ACHN (cell line): ENCODE data around the gene TCERG1L.
A peak's percentile ranks its signal among the peaks of the same experiment; 100 is the strongest.
"Not testable (repeated sequence)": the region's sequence is repeated elsewhere in the genome, so short reads cannot be mapped to it uniquely, and the experiment has no call there.

Source experiments
- DNase-seq: peaks from one replicate; pipeline ENCODE4 v3.0.0-alpha.2; 2015
- in situ Hi-C: cut with HindIII; loops from 2 replicates; pipeline ENCODE4 v1.10.0; 2017; ENCODE audit warnings: low sequenced_read_pairs, low pct_ligation_motif_present, low pct_unique_long_range_greater_than_20kb

Gene TCERG1L, protein sequence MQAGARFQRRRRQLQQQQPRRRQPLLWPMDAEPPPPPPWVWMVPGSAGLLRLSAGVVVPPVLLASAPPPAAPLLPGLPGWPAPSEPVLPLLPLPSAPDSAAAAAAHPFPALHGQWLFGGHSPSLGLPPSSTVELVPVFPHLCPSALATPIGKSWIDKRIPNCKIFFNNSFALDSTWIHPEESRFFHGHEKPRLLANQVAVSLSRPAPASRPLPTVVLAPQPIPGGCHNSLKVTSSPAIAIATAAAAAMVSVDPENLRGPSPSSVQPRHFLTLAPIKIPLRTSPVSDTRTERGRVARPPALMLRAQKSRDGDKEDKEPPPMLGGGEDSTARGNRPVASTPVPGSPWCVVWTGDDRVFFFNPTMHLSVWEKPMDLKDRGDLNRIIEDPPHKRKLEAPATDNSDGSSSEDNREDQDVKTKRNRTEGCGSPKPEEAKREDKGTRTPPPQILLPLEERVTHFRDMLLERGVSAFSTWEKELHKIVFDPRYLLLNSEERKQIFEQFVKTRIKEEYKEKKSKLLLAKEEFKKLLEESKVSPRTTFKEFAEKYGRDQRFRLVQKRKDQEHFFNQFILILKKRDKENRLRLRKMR

DNA sequence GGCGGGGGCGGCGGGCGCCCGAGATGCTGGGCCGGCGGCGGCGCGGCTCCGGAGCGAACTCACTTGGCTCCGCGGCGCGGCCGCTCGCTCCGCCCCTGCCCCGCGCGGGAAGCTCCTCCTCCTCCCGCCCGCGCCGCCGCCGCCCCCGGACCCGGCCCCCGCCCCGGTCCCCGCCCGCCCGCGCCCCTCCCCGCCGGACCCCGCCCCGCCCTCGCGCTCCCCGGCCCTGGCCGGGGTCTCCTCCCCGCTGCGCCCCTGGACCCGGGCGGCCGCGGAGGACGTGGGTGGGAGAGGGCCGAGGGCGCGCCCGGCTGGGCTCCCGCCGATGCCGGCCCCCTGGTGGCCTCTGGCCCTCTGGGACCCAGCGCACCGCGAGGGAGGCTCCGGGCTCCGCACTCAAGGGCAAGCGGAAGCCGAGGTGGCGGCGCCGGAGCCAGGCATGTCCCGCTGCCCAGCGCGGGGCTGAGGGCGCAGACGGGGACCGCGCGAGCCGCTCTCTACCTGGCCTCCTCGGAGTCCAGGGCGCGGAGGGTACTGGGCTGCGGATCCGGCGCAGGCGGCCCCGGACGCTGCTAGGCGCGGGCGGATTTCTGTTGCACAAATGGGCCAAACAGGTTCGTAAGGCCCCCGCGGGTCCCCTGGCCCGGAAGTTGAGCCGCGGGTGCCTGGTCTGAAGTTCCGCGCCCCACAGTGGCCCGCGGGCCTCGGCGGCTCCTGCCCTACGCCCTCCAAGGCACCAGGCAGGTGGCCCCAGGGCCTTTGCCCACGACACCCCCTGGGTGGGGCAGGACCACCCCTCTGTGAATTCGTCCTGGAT is at the start of gene TCERG1L:
TCERG1L (minus strand) TSS at position 61 of the 817 bp plus-strand sequence. CDS start 86 bp downstream, outside the sequence.
- in situ Hi-C loops = no loop called here
- no peak for DNase-seq

DNA sequence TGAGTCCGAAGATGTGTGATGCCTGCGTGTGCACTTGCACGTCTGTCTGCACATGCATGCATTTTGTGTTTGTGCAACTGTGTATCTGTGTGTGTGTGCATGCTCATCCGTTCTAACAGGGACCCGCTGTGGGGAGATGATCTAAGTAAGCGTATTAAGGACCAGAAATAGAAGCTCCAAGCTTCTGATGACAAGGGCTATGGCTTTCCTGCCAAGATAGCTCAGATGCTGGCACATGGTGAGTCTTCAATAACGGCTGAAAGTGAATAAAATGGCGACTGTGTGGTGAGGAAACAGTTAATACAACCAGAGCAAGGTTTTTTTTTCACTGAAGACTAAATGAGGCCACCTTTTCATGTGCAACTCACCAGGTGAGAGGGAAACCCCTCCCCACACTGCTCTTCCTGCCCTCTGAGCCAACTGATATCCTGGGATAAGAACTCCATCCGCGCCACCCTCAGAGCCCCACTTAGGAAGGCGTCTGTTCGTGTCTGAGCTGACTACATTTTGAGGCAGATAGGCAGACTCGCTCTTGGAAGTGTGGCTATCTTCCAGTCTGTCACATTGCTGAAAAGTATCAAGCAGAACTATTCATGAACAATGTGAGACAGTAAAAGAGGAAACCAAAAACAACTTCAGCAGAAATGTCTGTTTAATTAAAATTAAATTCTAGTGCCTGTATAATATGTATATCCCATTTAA is 47.4 kb upstream of the TCERG1L start:
- DNase-seq = no peak
- in situ Hi-C loops = no loop called here

DNA sequence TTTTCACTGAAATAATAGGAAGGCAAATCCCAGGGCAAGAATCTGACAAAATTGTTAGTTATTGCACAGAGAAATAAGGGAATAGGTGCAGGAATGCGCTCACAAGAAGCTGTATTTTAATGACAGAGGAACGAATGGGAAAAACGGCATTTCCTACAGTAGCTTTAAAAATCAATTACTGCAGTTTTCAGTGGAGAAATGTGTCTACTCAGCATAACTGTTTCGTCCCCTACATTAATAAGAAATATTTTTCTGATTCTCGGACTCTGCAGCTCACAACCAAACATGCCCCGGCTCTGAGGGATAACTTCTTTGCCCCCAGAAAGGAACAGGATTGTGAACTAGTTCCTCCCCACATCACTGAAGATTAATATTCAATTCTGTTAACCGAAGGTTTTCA is 44.9 kb upstream of the TCERG1L start:
- in situ Hi-C loops = no loop called here
- no peak for DNase-seq

DNA sequence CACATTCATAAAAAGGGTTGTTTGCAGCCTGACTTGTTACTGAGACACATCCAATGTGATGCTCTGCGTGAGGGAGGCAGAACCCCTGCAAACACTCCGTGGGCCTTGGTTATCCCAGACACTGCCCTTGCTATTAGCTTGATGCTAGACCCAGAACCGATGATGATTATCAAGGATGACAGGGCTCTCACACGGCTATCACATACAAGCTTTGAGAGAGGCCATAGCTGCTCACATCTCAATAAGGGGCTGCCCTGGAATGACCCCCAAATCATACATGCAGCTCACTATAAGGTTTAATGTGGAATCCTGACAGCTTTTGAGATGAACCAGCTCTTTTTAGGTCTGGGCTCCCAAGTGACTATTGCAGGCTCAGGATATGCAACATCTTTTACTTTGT is 44.4 kb upstream of the TCERG1L start:
- in situ Hi-C loops = no loop called here
- DNase-seq = no peak

DNA sequence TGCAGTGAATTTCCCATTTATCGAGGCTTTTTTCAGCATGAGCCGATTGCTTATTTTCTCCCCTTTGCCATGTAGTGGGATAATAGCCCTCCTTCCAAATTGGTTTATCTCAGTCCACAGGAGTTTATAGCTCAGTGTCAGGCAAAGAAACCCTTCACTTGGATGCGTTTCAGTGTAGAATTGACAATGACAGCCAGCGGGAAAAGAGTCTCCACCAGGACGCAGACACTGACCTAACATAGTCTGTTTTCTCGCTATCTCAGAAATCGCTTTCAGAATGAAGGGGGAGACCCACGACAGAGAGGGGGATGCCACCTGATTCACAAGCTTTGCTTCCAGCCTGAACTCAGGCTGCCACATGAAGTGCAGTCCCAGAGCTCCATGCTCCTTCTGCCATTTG is 43.5 kb upstream of the TCERG1L start:
- in situ Hi-C loops = no loop called here
- no peak for DNase-seq

DNA sequence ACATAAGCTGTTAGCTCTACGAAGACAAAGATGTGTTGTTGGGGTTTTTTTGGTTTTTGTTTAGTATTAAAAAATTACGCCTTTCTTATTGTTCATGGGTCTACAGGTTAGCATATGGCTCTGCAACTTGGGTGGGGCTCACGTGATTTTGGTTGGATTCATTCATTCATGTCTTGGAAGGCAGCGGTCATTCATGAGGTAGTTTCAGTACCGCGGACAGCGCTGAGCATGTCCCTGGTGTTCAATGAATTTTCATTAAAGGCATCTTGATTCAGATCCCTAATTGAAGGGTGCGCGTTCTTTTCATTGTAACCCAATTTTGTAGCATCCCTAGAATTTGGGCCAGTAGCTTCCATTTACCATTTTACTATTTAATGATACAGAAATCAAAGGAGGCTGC is 42.9 kb upstream of the TCERG1L start:
- peak; percentile 6 for DNase-seq
- in situ Hi-C loops = no loop called here

DNA sequence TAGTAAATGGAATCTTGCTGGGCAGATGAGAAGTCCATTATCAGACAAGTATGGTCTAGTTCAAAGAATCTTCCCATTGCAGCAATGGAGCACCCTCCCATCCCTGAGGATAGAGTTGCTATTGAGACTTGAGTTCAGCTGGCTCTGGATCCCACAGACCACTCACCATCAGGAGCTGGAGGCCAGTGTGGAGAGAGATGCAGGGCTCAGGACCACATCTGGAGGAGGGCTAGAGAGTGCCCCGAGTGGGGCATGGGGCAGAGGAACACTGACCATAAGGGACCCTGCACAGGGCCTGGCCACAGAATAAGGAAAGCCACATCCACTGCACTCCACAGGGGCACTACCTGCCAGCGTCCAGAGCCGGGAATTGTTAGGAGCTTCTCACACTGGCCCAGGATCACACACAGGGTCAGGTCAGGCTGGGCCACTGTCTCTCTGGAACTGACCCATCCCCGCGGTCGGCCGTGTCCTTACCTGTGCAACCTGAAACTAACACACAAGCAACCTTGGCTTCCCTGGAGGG is 41.3 kb upstream of the TCERG1L start:
- DNase-seq = no peak
- in situ Hi-C loops = no loop called here

DNA sequence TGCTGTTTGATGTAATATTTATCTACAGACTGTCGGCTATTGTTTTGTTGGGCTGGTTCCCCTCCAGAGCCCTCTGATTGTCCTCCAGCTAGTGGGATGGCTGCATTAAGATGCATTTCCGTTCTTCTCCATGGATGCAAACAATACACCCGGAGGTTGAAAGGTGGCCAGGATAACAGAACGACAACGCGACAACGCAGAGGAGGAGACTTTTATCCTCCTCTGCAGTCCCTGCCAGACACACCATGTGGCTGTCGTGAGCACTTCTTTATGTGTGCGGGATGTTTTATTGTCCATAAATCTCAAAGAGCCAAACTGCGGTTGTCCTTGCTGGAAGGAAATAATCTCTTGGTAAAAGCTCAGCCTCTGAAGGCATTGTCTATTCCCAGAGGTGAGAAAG is 39.1 kb upstream of the TCERG1L start:
- in situ Hi-C loops = no loop called here

DNA sequence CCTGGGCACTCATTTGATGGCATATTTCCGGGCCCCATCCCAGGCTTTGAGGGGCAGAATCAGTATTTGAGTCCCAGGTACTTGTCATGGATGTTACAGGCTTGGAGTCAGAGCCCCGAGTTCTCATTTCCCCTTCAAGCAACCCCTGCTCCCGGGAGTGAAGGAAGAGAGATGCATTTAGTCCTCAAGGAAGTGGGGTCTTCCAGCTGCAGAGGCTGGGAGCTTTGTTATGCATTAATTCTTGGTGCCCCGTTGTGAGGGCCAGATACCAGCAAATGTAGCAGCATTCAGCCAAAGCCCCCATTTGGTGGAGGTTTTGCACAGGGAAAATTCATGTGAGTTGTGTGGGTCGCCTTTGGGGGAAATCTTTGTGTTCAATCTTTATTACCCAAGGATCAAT is 38.7 kb upstream of the TCERG1L start:
- no peak for DNase-seq
- in situ Hi-C loops = no loop called here

More for the DNA sequence above, 39.1 kb upstream of the TCERG1L start:
- no peak for DNase-seq

DNA sequence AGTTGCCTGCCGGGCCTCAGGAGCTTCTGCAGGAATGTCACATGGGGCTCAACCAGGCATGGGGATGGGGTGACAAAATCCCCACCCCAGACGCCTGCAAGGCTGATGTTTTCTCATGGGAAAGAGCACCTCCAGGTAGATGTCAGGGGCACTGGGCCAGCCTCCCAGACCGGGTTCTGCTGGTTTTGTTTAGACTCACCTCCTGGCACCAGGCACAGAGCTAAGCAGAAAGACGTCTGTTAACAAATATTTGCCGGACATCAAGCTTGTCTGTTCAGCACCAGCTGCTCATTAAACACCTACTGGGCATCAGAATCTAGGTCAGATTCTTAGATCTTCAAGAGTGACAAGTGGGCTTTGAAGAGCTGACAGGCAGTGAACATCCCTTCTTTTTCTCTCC is 34.9 kb upstream of the TCERG1L start:
- in situ Hi-C loops = no loop called here
- DNase-seq = no peak

DNA sequence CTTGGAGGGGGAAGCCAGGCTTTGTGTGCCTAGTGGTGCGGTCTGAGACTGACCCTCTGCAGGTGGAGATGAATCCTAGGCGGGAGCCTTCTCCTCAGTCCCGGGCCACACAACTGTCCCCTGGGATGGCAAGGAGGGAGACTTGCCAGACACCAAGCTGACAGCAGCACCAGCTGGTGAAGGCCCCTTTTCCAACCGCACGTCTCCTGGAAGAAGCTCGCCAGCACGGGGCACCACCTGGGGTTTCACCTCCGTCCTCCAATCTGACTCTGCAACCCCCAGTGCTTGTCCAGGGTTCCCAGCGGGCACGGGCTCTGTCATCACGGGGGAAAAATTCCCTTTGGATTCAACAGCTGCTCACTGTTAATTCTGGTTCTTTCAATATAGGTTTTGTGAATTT is 34.2 kb upstream of the TCERG1L start:
- in situ Hi-C loops = no loop called here

DNA sequence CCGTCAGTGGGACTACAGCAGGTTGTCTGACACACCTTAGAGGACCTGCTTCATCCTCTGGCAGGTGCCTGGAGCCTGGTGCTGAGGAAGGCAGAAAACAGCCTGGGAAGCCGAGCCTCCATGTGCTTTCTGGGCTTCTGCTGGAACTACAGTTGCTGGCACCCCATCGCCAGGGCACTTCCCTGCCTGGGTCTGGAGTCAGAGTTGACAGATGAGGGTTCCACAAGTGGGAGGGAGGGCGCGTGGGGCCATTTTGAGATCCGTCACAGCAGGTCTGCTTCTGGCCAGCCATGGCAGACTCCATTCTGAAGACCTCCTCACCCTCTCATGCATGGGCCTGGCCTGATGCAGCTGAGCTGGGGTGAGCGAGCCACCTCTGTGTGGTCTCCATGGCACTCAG is 33.2 kb upstream of the TCERG1L start:
- no peak for DNase-seq
- in situ Hi-C loops = no loop called here

More for the DNA sequence above, 34.2 kb upstream of the TCERG1L start:
- DNase-seq = no peak

DNA sequence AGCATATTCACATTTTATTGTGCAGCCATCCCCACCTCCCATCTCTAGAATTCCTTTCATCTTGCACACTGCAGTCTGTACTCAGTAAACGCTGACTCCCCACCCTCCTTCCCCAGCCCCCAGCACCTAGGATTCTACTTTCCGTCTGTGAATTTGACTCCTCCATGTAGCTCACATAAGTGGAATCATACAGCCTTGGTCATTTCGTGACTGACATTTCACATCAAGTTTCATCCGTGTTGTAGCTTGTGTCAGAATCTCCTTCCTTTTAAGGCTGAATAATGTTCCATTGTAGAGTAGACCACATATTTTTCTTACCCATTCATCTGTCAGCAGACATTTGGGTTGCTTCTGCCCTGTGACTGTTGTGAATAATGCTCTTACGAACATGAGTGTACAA is 26.2 kb upstream of the TCERG1L start:
- in situ Hi-C loops = no loop called here
- DNase-seq = no peak

DNA sequence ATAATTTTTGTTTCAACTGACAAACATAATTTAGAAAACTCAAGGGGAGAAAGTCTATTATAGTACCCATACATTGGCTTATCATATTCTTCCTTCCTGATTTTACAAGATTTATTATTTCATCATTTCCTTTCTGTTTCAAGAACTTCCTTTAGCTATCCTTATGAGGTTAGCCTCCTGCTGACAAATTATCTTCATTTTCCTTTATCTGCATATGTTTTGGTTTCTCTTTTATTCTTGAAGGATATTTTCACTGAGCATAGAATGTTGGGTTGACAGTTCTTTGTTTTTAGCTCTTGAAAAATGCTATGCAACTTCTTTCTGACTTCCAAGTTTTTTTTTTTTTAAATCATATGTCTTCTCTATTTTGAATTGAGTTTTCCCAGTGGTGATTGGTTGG is 21.3 kb upstream of the TCERG1L start:
- in situ Hi-C loops = no loop called here
- DNase-seq = no peak

DNA sequence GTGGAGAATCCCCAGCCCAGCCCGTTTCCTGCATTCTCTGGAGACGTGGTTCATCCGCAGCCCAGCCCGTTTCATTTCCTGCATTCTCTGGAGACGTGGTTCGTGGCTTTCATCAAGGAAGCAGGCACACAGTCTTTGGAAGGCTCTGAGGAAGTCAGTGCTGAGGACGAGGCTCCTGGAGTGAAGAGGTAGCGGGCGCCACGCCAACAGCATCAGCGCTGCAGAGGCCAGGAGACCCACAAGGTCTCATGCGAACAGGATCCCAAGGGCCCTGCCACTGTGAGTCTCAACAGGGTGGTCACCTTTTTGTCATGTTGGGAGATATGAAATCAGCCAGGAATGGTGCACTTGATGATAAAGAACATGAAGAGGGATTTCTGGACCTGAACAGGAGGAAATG is 12.4 kb upstream of the TCERG1L start:
- DNase-seq = no peak
- in situ Hi-C loops = no loop called here

DNA sequence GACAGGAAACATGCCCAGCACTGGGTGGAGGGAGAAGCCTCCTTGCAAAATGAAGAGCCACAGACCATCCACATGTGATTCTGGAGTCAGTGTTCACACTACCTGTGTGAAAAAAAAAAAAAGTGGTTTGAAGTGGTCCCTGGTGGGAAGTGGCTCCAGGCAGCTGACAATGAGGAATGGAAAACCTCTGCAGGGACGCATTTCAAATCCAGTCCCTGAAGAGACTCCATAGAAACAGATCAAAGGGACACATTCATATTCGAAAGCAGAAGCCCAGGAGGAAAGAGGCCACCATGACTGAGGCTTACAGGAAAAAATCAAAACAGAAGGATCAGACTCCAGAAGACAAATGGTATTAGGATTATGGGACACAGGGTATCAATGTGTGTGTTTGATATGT is 11.5 kb upstream of the TCERG1L start:
- DNase-seq = no peak
- in situ Hi-C loops = no loop called here

DNA sequence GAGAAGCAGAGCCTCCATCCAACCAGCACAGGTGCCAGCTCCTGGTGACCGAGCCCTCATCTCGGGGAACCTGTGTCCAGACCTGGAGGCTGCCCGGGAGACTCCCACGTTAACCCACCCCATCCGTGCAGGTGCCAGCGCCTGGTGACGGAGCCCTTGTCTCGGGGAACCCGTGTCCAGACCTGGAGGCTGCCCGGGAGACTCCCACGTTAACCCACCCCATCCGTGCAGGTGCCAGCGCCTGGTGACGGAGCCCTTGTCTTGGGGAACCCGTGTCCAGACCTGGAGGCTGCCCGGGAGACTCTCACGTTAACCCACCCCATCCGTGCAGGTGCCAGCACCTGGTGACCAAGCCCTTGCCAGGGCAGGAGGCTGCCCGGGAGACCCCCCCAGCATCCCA is 11.1 kb upstream of the TCERG1L start:
- in situ Hi-C loops = not testable (repeated sequence)

DNA sequence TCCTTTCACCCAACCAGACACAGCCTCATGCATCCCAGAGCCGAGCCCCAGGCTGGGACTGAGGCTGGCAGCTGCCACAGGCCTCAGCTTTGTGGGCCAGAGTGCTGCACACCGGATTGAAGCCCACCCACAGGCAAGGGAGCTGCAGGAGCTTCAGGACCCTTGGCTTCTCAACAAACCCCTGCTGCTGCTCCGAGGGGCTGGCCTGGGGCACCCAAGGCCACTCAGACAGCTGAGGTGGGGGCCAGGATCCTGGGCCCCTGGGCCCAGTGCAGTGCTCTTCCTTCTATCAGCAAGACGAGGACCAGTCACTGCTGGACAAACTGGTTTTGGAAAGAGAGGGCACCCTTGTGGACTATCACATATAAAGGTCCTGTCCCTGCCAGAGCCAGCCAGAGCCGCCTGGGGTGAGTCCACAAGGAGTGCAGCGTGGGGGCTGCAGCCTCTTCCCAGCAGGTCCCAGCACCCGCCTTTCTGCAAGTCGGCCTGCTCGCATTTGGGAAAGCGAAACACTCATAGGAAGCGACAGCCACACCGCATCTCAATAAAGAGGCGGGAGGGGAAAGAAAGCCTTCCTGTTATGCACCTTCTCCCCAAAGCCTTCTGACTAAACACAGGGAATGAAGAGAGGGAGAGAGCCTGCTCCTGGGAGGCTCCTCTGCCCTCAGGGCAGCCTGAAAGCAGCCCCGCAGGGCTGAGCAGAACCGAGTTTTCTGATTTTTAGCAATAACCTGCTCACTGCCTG is 9.5 kb upstream of the TCERG1L start:
- no peak for DNase-seq
- in situ Hi-C loops = no loop called here

More for the DNA sequence above, 11.1 kb upstream of the TCERG1L start:
- not testable (repeated sequence) for DNase-seq
